Glomerular visceral epithelial cell (primary cell): ENCODE data around the gene PCDHB5.
"Not testable (repeated sequence)": the region's sequence is repeated elsewhere in the genome, so short reads cannot be mapped to it uniquely, and the experiment has no call there.

Experiments
- DNase-seq: peaks from one replicate; pipeline ENCODE4 v3.0.0-alpha.2; 2016; ENCODE audit errors: extremely low spot score

Gene PCDHB5

DNA sequence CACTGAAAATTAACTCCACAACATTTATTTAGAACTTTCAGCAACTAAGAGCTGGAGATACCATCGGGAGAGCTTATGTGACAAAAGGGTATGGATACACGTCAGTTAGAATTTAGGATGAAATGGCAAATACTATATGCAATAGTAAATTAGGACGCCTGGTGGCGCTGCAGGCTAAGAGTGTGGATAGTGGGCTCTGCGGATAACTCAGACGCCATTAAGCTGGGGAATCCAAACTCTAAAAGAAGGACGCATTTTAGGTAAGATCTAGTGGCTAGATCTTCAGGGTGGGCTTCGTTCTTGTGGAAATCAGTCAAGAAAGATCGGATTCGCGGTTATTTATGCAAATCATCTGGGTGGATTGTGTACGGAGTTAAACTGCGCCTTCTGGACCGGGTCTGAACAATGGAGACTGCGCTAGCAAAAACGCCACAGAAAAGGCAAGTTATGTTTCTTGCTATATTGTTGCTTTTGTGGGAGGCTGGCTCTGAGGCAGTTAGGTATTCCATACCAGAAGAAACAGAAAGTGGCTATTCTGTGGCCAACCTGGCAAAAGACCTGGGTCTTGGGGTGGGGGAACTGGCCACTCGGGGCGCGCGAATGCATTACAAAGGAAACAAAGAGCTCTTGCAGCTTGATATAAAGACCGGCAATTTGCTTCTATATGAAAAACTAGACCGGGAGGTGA, at the start of gene PCDHB5:
TSS of gene PCDHB5 (plus strand) at position 177 of the 688 bp plus-strand sequence. CDS start at position 406, 229 bp downstream.
- peak; percentile 36 for DNase-seq

DNA sequence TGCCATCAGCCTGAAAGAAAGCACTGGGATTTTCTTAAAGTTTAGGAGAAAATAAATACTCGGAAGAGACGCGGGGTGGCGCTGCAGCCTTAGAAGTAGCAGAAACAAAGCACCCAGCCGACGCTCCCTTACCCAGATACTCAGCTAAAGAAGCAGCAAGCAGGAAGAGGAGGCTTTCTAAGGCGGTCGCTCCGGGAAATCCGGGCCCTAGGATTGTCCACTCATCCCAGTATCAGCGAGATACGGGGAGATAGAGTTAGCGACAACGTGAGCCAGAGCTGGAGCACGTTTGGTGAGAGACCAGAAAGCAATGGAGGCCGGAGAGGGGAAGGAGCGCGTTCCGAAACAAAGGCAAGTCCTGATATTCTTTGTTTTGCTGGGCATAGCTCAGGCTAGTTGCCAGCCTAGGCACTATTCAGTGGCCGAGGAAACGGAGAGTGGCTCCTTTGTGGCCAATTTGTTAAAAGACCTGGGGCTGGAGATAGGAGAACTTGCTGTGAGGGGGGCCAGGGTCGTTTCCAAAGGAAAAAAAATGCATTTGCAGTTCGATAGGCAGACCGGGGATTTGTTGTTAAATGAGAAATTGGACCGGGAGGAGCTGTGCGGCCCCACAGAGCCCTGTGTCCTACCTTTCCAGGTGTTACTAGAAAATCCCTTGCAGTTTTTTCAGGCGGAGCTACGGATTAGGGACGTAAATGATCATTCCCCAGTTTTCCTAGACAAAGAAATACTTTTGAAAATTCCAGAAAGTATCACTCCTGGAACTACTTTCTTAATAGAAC, 40.3 kb upstream of the PCDHB5 start, which contains the start of gene PCDHB2:
TSS of gene PCDHB2 (plus strand) at position 135 of the 782 bp plus-strand sequence. CDS start at position 311, 176 bp downstream.
- peak; percentile 18 for DNase-seq

DNA sequence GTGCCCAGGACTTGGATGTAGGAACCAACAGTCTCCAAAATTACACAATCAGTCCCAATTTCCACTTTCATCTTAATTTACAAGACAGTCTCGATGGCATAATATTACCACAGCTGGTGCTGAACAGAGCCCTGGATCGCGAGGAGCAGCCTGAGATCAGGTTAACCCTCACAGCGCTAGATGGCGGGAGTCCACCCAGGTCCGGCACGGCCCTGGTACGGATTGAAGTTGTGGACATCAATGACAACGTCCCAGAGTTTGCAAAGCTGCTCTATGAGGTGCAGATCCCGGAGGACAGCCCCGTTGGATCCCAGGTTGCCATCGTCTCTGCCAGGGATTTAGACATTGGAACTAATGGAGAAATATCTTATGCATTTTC, 39.8 kb upstream of the PCDHB5 start:
- no peak for DNase-seq

DNA sequence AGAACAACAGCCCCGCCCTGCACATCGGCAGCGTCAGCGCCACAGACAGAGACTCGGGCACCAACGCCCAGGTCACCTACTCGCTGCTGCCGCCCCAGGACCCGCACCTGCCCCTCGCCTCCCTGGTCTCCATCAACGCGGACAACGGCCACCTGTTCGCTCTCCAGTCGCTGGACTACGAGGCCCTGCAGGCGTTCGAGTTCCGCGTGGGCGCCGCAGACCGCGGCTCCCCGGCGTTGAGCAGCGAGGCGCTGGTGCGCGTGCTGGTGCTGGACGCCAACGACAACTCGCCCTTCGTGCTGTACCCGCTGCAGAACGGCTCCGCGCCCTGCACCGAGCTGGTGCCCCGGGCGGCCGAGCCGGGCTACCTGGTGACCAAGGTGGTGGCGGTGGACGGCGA, 38.8 kb upstream of the PCDHB5 start:
- not testable (repeated sequence) for DNase-seq

DNA sequence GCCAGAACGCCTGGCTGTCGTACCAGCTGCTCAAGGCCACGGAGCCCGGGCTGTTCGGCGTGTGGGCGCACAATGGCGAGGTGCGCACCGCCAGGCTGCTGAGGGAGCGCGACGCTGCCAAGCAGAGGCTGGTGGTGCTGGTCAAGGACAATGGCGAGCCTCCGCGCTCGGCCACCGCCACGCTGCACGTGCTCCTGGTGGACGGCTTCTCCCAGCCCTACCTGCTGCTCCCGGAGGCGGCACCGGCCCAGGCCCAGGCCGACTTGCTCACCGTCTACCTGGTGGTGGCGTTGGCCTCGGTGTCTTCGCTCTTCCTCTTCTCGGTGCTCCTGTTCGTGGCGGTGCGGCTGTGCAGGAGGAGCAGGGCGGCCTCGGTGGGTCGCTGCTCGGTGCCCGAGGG, 38.4 kb upstream of the PCDHB5 start:
- DNase-seq: not testable (repeated sequence)

DNA sequence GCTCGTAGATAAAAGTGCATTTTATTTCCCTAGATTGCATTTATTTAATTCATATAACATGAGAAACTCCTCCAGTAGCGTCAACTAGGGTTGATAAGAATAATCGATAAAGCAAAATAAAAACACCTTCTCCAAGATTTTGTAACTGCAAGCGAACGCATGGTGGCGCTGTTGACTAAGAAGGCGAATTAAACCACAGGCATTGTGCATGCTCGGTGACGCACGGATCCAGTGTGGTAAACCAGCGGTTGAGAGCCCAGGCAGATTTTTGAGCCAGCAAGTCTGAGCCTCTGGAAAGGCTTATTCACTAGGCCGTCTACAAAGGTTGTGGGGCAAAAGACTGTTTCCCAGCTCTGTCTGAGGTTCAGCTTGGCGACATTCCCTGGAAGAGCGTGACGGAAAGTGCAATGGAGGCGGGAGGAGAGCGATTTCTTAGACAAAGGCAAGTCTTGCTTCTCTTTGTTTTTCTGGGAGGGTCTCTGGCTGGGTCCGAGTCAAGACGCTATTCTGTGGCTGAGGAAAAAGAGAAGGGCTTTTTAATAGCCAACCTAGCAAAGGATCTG, 34.7 kb upstream of the PCDHB5 start, which contains the start of gene PCDHB3:
TSS of gene PCDHB3 (plus strand) at position 231 of the 563 bp plus-strand sequence. CDS start at position 408, 177 bp downstream.
- DNase-seq: peak; percentile 38

DNA sequence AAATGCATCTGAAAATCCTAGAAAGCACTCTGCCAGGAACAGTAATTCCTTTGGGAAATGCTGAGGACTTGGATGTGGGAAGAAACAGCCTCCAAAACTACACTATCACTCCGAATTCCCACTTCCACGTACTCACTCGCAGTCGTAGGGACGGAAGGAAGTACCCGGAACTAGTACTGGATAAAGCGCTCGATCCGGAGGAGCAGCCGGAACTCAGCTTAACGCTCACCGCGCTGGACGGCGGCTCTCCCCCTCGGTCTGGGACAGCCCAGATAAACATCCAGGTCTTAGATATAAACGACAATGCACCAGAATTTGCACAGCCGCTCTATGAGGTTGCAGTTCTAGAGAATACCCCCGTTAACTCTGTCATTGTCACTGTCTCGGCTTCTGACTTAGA, 33.9 kb upstream of the PCDHB5 start:
- no peak for DNase-seq

DNA sequence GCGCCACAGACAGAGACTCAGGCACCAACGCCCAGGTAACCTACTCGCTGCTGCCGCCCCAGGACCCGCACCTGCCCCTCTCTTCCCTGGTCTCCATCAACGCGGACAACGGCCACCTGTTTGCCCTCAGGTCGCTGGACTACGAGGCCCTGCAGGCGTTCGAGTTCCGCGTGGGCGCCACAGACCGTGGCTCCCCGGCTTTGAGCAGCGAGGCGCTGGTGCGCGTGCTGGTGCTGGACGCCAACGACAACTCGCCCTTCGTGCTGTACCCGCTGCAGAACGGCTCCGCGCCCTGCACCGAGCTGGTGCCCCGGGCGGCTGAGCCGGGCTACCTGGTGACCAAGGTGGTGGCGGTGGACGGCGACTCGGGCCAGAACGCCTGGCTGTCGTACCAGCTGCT, 32.9 kb upstream of the PCDHB5 start:
- DNase-seq: not testable (repeated sequence)

DNA sequence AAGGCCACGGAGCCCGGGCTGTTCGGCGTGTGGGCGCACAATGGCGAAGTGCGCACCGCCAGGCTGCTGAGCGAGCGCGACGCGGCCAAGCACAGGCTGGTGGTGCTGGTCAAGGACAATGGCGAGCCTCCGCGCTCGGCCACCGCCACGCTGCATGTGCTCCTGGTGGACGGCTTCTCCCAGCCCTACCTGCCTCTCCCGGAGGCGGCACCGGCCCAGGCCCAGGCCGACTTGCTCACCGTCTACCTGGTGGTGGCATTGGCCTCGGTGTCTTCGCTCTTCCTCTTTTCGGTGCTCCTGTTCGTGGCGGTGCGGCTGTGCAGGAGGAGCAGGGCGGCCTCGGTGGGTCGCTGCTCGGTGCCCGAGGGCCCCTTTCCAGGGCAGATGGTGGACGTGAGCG, 32.5 kb upstream of the PCDHB5 start:
- DNase-seq: not testable (repeated sequence)

DNA sequence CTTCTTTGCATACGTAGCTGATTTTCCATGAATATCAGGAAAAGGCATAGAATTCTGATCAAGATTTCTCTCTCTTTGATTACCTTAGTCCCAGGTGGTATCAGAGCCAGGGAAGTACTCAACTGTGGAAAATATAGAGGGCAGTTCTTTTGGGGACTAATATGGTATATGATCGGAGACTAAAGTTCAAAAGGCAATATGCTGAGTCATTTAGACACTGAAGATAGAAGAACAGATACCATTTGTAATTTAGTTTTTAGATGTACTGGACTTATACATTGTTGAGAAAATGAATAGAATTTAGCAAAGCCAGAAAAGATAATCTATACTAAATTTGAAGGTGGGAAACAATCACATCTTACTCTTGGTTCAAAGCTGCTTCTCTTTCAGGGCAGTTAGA, 29.7 kb upstream of the PCDHB5 start:
- DNase-seq: no peak

DNA sequence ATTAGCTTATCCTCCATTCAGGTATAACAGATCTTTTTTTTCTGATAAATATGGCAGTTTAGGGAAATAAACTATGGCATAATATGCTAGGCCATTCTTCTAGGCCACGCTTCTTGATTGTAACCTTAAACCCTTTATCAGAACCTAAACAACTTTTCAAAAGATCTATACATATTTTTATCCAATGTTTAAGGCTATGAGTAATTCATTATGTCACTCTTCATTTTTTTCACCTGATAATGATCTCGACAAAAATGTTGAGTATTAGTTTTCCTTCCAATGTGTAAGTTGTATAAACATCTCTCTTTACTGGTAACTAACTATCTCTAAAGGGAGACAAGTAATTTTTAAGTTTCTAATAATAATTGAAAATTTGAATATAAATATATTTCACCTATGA, 15.8 kb upstream of the PCDHB5 start:
- DNase-seq: no peak

DNA sequence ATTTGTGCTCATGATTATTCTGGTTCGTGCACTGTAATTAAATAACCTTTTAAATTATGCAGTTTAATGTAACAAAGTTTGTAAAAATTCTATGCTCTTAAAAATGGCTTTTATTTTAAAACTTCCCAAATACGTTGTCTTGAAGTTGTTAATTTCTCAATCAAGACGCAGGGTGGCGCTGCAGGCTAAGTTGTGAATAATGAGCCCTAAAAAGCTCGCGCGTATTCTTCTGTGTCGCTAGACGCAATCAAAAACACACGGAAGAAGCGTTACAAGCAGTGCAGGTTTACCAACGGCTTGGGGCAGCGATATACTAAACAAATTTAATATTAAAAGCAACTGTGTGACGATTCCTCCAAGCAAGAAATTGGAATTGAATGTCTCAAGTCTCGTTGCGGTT, 13.4 kb upstream of the PCDHB5 start, which contains the start of gene PCDHB4:
TSS of gene PCDHB4 (plus strand) at position 256 of the 400 bp plus-strand sequence. CDS start 181 bp downstream, outside the sequence.
- DNase-seq: no peak

DNA sequence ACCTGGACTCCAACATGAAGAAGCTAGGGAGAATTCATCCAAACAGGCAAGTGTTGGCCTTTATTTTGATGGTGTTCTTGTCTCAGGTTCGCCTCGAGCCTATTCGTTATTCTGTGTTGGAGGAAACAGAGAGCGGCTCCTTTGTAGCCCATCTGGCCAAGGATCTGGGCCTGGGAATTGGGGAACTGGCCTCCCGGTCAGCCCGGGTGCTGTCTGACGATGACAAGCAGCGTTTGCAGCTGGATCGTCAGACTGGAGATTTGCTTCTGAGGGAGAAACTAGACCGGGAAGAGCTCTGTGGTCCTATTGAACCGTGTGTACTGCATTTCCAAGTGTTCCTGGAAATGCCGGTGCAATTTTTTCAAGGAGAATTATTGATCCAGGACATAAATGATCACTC, 13.0 kb upstream of the PCDHB5 start:
- DNase-seq: no peak

DNA sequence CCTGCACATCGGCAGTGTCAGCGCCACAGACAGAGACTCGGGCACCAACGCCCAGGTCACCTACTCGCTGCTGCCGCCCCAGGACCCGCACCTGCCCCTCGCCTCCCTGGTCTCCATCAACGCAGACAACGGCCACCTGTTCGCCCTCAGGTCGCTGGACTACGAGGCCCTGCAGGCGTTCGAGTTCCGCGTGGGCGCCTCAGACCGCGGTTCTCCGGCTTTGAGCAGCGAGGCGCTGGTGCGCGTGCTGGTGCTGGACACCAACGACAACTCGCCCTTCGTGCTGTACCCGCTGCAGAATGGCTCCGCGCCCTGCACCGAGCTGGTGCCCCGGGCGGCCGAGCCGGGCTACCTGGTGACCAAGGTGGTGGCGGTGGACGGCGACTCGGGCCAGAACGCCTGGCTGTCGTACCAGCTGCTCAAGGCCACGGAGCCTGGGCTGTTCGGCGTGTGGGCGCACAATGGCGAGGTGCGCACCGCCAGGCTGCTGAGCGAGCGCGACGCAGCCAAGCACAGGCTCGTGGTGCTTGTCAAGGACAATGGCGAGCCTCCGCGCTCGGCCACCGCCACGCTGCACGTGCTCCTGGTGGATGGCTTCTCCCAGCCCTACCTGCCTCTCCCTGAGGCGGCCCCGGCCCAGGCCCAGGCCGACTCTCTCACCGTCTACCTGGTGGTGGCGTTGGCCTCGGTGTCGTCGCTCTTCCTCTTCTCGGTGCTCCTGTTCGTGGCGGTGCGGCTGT, 11.4 kb upstream of the PCDHB5 start:
- not testable (repeated sequence) for DNase-seq

DNA sequence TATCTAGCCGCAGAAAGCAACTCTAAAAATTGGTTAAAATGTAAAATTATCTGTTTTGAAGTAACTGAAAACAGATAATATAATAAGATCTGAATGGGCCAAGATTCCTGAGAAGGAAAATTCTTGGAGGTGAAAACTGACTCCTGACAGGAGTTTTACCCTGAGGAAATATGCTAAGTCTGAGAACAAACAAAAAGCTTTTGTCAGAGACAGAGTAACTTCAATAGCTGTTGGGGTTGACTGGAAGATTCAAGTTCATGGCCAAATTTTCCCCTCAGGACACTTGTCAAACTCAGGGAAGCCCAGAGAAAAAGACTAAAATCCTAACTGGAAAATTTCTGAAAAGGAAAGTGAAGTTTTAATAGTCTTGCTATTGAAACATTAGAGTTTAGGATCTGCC, 7.7 kb upstream of the PCDHB5 start:
- no peak for DNase-seq

DNA sequence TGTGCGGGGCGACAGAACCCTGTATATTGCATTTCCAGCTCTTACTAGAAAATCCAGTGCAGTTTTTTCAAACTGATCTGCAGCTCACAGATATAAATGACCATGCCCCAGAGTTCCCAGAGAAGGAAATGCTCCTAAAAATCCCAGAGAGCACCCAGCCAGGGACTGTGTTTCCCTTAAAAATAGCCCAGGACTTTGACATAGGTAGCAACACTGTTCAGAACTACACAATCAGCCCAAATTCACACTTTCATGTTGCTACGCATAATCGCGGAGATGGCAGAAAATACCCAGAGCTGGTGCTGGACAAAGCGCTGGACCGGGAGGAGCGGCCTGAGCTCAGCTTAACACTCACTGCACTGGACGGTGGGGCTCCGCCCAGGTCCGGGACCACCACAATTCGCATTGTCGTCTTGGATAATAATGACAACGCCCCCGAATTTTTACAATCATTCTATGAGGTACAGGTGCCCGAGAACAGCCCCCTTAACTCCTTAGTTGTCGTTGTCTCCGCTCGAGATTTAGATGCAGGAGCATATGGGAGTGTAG, 786 bp downstream of the PCDHB5 start:
- DNase-seq: no peak

DNA sequence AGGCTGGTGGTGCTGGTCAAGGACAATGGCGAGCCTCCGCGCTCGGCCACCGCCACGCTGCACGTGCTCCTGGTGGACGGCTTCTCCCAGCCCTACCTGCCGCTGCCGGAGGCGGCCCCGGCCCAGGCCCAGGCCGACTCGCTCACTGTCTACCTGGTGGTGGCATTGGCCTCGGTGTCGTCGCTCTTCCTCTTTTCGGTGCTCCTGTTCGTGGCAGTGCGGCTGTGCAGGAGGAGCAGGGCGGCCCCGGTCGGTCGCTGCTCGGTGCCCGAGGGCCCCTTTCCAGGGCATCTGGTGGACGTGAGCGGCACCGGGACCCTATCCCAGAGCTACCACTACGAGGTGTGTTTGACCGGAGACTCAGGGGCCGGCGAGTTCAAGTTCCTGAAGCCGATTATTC, 2.3 kb downstream of the PCDHB5 start:
- not testable (repeated sequence) for DNase-seq

DNA sequence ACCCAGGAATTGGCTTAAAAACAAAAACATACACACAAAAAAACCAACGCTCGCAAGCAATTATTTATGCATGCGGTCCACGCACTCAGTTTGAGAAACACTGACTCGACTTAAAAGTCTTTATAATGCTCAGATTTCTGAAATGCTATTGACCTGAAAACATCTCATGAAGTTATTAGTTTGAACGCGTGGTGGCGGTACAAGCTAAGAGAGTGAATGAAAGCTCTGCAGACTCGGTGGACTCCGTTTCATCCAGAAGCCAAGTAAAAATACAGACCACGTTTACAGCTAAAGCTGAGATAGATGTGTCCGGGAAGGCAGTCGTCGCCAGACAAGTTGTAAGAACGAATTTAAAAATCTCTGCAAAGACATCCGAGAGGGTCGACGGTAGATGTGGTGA, 14.8 kb downstream of the PCDHB5 start, which contains the start of gene PCDHB6:
TSS of gene PCDHB6 (plus strand) at position 246 of the 400 bp plus-strand sequence. CDS start 201 bp downstream, outside the sequence.
- peak; percentile 28 for DNase-seq

DNA sequence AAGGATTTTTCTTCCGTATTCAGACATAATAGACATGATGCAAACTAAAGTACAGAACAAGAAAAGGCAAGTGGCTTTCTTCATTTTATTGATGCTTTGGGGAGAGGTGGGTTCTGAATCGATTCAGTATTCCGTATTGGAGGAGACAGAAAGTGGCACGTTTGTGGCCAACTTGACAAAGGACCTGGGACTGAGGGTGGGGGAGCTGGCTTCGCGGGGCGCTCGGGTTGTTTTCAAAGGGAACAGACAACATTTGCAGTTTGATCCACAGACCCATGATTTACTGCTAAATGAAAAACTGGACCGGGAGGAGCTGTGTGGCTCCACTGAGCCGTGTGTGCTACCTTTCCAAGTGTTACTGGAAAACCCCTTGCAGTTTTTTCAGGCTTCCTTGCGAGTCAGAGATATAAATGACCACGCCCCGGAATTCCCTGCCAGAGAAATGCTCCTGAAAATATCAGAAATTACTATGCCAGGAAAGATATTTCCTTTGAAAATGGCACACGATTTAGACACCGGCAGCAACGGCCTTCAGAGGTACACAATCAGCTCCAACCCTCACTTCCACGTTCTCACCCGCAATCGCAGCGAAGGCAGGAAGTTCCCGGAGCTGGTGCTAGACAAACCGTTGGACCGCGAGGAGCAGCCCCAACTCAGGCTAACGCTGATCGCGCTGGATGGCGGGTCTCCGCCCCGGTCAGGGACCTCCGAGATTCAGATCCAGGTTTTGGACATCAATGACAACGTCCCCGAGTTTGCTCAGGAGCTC, 15.4 kb downstream of the PCDHB5 start:
- DNase-seq: no peak

DNA sequence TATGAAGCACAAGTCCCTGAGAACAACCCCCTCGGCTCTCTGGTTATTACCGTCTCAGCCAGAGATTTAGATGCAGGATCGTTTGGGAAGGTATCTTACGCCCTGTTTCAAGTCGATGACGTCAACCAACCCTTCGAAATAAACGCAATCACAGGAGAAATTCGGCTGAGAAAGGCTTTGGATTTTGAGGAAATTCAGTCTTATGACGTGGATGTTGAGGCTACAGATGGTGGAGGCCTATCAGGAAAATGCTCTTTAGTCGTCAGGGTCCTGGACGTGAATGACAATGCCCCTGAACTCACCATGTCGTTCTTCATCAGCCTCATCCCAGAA, 16.0 kb downstream of the PCDHB5 start:
- DNase-seq: no peak

DNA sequence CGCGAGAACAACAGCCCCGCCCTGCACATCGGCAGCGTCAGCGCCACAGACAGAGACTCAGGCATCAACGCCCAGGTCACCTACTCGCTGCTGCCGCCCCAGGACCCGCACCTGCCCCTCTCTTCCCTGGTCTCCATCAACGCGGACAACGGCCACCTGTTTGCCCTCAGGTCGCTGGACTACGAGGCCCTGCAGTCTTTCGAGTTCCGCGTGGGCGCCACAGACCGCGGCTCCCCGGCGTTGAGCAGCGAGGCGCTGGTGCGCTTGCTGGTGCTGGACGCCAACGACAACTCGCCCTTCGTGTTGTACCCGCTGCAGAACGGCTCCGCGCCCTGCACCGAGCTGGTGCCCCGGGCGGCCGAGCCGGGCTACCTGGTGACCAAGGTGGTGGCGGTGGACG, 16.6 kb downstream of the PCDHB5 start:
- DNase-seq: not testable (repeated sequence)
